Duodenal mucosa (tissue), 2 donors: ENCODE data around the gene FAM222A.

ENCODE experiments used
- H3K27ac ChIP-seq: one replicate; pipeline ENCODE4 v1.7.0; 2013; ENCODE audit warnings: low read depth, low read length
- H3K27me3 ChIP-seq, 2 donors: one replicate each; pipeline ENCODE4 v1.7.0; 2013; ENCODE audit warnings: low read length in 2 of 2, control low read depth in 1 of 2; ENCODE audit not compliant: insufficient read depth in 2 of 2, control insufficient read depth in 1 of 2
- H3K36me3 ChIP-seq, 2 donors: one replicate each; pipeline ENCODE4 v1.7.0; 2013; ENCODE audit warnings: low read length in 2 of 2, control low read depth in 1 of 2; ENCODE audit not compliant: insufficient read depth in 2 of 2, control insufficient read depth in 1 of 2
- H3K4me1 ChIP-seq, 2 donors: one replicate each; pipeline ENCODE4 v1.7.0; 2013; ENCODE audit warnings: low read length in 2 of 2, control low read depth in 1 of 2; ENCODE audit not compliant: insufficient read depth in 2 of 2, control insufficient read depth in 1 of 2
- H3K4me3 ChIP-seq, 2 donors: one replicate each; pipeline ENCODE4 v1.7.0; 2013; ENCODE audit warnings: low read length in 2 of 2, low read depth in 1 of 2
- H3K9ac ChIP-seq, 2 donors: one replicate each; pipeline ENCODE4 v1.7.0; 2013; ENCODE audit warnings: low read length in 2 of 2, low read depth in 1 of 2
- H3K9me3 ChIP-seq, 2 donors: one replicate each; pipeline ENCODE4 v1.7.0; 2013; ENCODE audit warnings: low read length in 2 of 2, control low read depth in 1 of 2; ENCODE audit not compliant: control insufficient read depth in 1 of 2

FAM222A gene

GRCh38 chr12:109815225-109815624, 101.6 kb downstream of the FAM222A start:
- Histone ChIP-seq H3K9ac (no peak overlapping the region), H3K27ac (no peak overlapping the region), H3K4me3 (no peak overlapping the region), H3K36me3 (no peaks in the 10 kb centered on the region), H3K4me1 (no peaks in the 10 kb centered on the region), H3K9me3 (no peaks in the 10 kb centered on the region), H3K27me3 (peaks cover 0 to 7% of the 10 kb centered on the region in 2 donors)

GRCh38 chr12:109815757-109816617, 102.4 kb downstream of the FAM222A start:
- no peak overlapping the region for H3K9ac ChIP-seq
- H3K4me3 ChIP-seq = no peak overlapping the region
- H3K27ac ChIP-seq = no peak overlapping the region
- H3K36me3 ChIP-seq = no peaks in the 10 kb centered on the region
- no peaks in the 10 kb centered on the region for H3K4me1 ChIP-seq
- H3K9me3 ChIP-seq = no peaks in the 10 kb centered on the region
- peaks cover 0 to 7% of the 10 kb centered on the region in 2 donors for H3K27me3 ChIP-seq

DNA sequence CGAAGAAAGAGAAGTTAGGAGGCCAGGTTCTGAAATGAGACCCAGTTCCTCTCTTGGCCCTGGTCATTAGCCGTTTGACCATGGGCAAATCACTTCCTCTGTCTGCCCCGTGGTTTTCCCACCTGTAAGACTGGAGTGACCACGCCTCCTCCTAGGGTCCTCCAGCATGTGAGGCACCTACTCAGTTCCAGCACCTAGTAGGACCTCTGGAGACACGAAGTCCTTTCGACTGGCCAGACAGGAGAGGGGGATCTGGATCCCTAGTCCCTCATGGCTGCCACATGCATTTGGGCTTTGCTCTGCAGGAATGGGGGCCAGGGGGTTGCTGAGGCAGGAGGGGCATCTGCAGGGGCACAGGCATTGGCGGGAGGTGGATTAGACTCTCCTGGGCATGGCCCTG, 103.2 kb downstream of the FAM222A start:
- Histone ChIP-seq H3K4me1 (no peaks in the 10 kb centered on the region), H3K9me3 (no peaks in the 10 kb centered on the region), H3K27ac (no peak overlapping the region), H3K4me3 (no peak overlapping the region), H3K9ac (no peak overlapping the region), H3K36me3 (no peaks in the 10 kb centered on the region), H3K27me3 (peaks cover 0 to 7% of the 10 kb centered on the region in 2 donors)

GRCh38 chr12:109817627-109818231, 104.1 kb downstream of the FAM222A start:
- no peaks in the 10 kb centered on the region for H3K36me3 ChIP-seq
- H3K27ac ChIP-seq = no peak overlapping the region
- H3K4me1 ChIP-seq = peaks cover under 1 to 3% of the 10 kb centered on the region in 2 donors
- H3K9ac ChIP-seq = no peak overlapping the region
- no peaks in the 10 kb centered on the region for H3K9me3 ChIP-seq
- peaks cover 0 to 7% of the 10 kb centered on the region in 2 donors for H3K27me3 ChIP-seq
- H3K4me3 ChIP-seq = no peak overlapping the region

DNA sequence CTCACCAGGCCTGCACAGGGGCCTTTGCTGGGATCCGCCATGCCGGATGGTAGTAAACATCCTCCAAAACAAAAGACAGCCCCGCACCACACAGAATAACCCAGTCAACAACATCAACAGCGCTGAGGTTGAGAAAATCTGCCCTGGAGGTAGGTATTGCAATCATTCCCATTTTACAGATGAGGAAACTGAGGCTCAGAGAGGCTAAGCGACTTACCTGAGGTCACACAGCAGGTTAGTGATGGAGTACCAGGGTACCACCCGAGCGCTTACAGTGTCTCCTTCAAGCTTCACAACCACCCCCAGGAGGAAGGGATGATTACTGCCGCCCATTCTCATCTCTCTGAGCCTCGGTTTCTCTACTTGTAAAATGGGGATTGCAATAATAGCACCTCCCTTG, 104.6 kb downstream of the FAM222A start:
- Histone ChIP-seq H3K27ac (no peak overlapping the region), H3K4me1 (peaks cover 6 to 8% of the 10 kb centered on the region in 2 donors), H3K27me3 (peaks cover 0 to 7% of the 10 kb centered on the region in 2 donors), H3K9ac (no peak overlapping the region), H3K36me3 (no peaks in the 10 kb centered on the region), H3K9me3 (no peaks in the 10 kb centered on the region), H3K4me3 (no peak overlapping the region)

GRCh38 chr12:109818905-109819500, 105.4 kb downstream of the FAM222A start:
- H3K27ac ChIP-seq = no peak overlapping the region
- H3K4me1 ChIP-seq = peaks cover 11 to 14% of the 10 kb centered on the region in 2 donors
- H3K36me3 ChIP-seq = no peaks in the 10 kb centered on the region

More at GRCh38 chr12:109818905-109819500, 105.4 kb downstream of the FAM222A start:
- Histone ChIP-seq H3K9ac (no peak overlapping the region), H3K9me3 (no peaks in the 10 kb centered on the region), H3K27me3 (peaks cover 0 to 7% of the 10 kb centered on the region in 2 donors), H3K4me3 (no peak overlapping the region)
